Trophoblast cell (in vitro differentiated cells and primary cell): ENCODE measurements around the gene SOCS7.

Source experiments
- DNase-seq, 2 donors: peaks; one replicate each; pipeline ENCODE4 v3.0.0-alpha.2; 2016
- H2AFZ ChIP-seq: 2 replicates; pipeline ENCODE4 v1.6.1; 2013; ENCODE audit warnings: low read length, moderate library complexity, mild to moderate bottlenecking; ENCODE audit not compliant: insufficient read depth, poor library complexity
- H2AK5ac ChIP-seq: 2 replicates; pipeline ENCODE4 v1.6.1; 2013; ENCODE audit warnings: mild to moderate bottlenecking, low read length
- H2BK120ac ChIP-seq: 2 replicates; pipeline ENCODE4 v1.6.1; 2013; ENCODE audit warnings: low read length, mild to moderate bottlenecking, moderate library complexity; ENCODE audit not compliant: insufficient read depth, poor library complexity
- H2BK12ac ChIP-seq: 2 replicates; pipeline ENCODE4 v1.6.1; 2013; ENCODE audit warnings: mild to moderate bottlenecking, low read length, moderate library complexity
- H2BK5ac ChIP-seq: 2 replicates; pipeline ENCODE4 v1.6.1; 2013; ENCODE audit warnings: low read length, low read depth, moderate library complexity, mild to moderate bottlenecking; ENCODE audit not compliant: poor library complexity
- H3K14ac ChIP-seq: 2 replicates; pipeline ENCODE4 v1.6.1; 2013; ENCODE audit warnings: mild to moderate bottlenecking, low read length
- H3K18ac ChIP-seq: 2 replicates; pipeline ENCODE4 v1.6.1; 2013; ENCODE audit warnings: mild to moderate bottlenecking, low read length
- H3K23ac ChIP-seq: 2 replicates; pipeline ENCODE4 v1.6.1; 2013; ENCODE audit warnings: low read length
- H3K27ac ChIP-seq: 2 replicates; pipeline ENCODE4 v1.5.1; 2013; ENCODE audit warnings: low read depth, mild to moderate bottlenecking, inconsistent platforms, low read length, moderate library complexity
- H3K27me3 ChIP-seq: 2 replicates; pipeline ENCODE4 v1.6.1; 2013; ENCODE audit warnings: inconsistent platforms, mild to moderate bottlenecking, low read length, moderate library complexity; ENCODE audit not compliant: insufficient read depth
- H3K36me3 ChIP-seq, 2 experiments: 1 replicate in 1 of 2; 2 replicates in 1 of 2; pipeline ENCODE4 v1.6.1; 2013; ENCODE audit warnings: low read length in 2 of 2, mild to moderate bottlenecking in 2 of 2, moderate library complexity in 1 of 2; ENCODE audit not compliant: insufficient read depth in 2 of 2, control insufficient read depth in 1 of 2
- H3K4ac ChIP-seq: 2 replicates; pipeline ENCODE4 v1.6.1; 2013; ENCODE audit warnings: low read depth, mild to moderate bottlenecking, low read length, moderate library complexity
- H3K4me1 ChIP-seq, 2 experiments: 1 replicate in 1 of 2; 2 replicates in 1 of 2; pipeline ENCODE4 v1.6.1; 2013; ENCODE audit warnings: low read length in 2 of 2, mild to moderate bottlenecking in 2 of 2, moderate library complexity in 1 of 2; ENCODE audit not compliant: insufficient read depth in 2 of 2, control insufficient read depth in 1 of 2
- H3K4me2 ChIP-seq: 2 replicates; pipeline ENCODE4 v1.6.1; 2013; ENCODE audit warnings: inconsistent platforms, mild to moderate bottlenecking, low read length, moderate library complexity
- H3K4me3 ChIP-seq: 2 replicates; pipeline ENCODE4 v1.5.1; 2013; ENCODE audit warnings: mild to moderate bottlenecking, low read depth, low read length, inconsistent platforms
- H3K79me1 ChIP-seq: one replicate; pipeline ENCODE4 v1.6.1; 2013; ENCODE audit warnings: low read length
- H3K79me2 ChIP-seq: 2 replicates; pipeline ENCODE4 v1.6.1; 2013; ENCODE audit warnings: low read length, mild to moderate bottlenecking; ENCODE audit not compliant: control insufficient read depth, insufficient read depth, poor library complexity
- H3K9ac ChIP-seq: 2 replicates; pipeline ENCODE4 v1.6.1; 2013; ENCODE audit warnings: mild to moderate bottlenecking, low read length
- H3K9me3 ChIP-seq: 2 replicates; pipeline ENCODE4 v1.6.1; 2013; ENCODE audit warnings: low read depth, mild to moderate bottlenecking, control low read depth, inconsistent platforms, low read length; ENCODE audit not compliant: insufficient read depth
- H4K12ac ChIP-seq: 2 replicates; pipeline ENCODE4 v1.6.1; 2013; ENCODE audit warnings: low read depth, mild to moderate bottlenecking, low read length, moderate library complexity
- H4K8ac ChIP-seq: 2 replicates; pipeline ENCODE4 v1.6.1; 2013; ENCODE audit warnings: low read depth, mild to moderate bottlenecking, low read length, moderate library complexity
- H4K91ac ChIP-seq: one replicate; pipeline ENCODE4 v1.6.1; 2013; ENCODE audit warnings: low read depth, mild to moderate bottlenecking, low read length, moderate library complexity
- WGBS: extraction: QIAGEN DNeasy Blood & Tissue Kit; methylation state at CpG from one replicate; pipeline ENCODE4 v1.1.7; 2013; ENCODE audit warnings: missing lambda C conversion rate; ENCODE audit not compliant: insufficient read length, insufficient coverage; ENCODE audit errors: extremely low coverage; 5-methylcytosine and 5-hydroxymethylcytosine counted together

Gene SOCS7

GRCh38 chr17:38379448-38379847, 27.8 kb downstream of the SOCS7 start:
- WGBS = no CpG with 5 or more reads among the region's 1 CpG

GRCh38 chr17:38395090-38395489, 43.4 kb downstream of the SOCS7 start:
- Histone ChIP-seq H3K79me2 (no peaks in the 10 kb centered on the region), H3K4me1 (peaks cover 0 to 3% of the 10 kb centered on the region in 2 experiments), H3K14ac (no peak overlapping the region), H3K9me3 (no peaks in the 10 kb centered on the region), H2BK12ac (no peak overlapping the region), H3K27ac (no peak overlapping the region), H3K18ac (no peak overlapping the region), H4K91ac (no peak overlapping the region), H3K79me1 (no peaks in the 10 kb centered on the region), H2BK120ac (no peak overlapping the region), H3K4me2 (no peak overlapping the region), H2AFZ (no peak overlapping the region), H3K9ac (no peak overlapping the region), H2AK5ac (no peak overlapping the region), H3K4ac (no peak overlapping the region), H4K12ac (no peak overlapping the region), H3K4me3 (no peak overlapping the region), H4K8ac (no peak overlapping the region), H3K27me3 (no peaks in the 10 kb centered on the region), H3K23ac (no peak overlapping the region), H3K36me3 (peaks cover 11 to 13% of the 10 kb centered on the region in 2 experiments), H2BK5ac (no peak overlapping the region)
- WGBS = no CpG with 5 or more reads among the region's 4 CpGs
- no peak for DNase-seq

More at GRCh38 chr17:38379448-38379847, 27.8 kb downstream of the SOCS7 start:
- Histone ChIP-seq H2AK5ac (no peak overlapping the region), H2BK5ac (no peak overlapping the region), H3K27me3 (no peaks in the 10 kb centered on the region), H4K8ac (no peak overlapping the region), H2BK120ac (no peak overlapping the region), H3K27ac (no peak overlapping the region), H3K23ac (no peak overlapping the region), H2AFZ (no peak overlapping the region), H3K4ac (no peak overlapping the region), H3K9ac (no peak overlapping the region), H3K9me3 (no peaks in the 10 kb centered on the region), H3K4me1 (no peaks in the 10 kb centered on the region), H4K91ac (no peak overlapping the region), H2BK12ac (no peak overlapping the region), H3K14ac (no peak overlapping the region), H3K4me3 (no peak overlapping the region), H3K4me2 (no peak overlapping the region), H3K36me3 (peaks cover 1 to 19% of the 10 kb centered on the region in 2 experiments), H3K79me2 (no peaks in the 10 kb centered on the region), H3K18ac (no peak overlapping the region), H3K79me1 (no peaks in the 10 kb centered on the region), H4K12ac (no peak overlapping the region)
- peak; percentile 37 to 45 for DNase-seq

- no peak overlapping the region for H2BK12ac ChIP-seq
- H2BK120ac ChIP-seq = no peak overlapping the region
- no peak overlapping the region for H3K4me3 ChIP-seq
- H2AFZ ChIP-seq = no peak overlapping the region
- no peak overlapping the region for H3K4me2 ChIP-seq
- H3K4me1 ChIP-seq = peaks cover 0 to 3% of the 10 kb centered on the region in 2 experiments
- H4K8ac ChIP-seq = no peak overlapping the region
- no peak overlapping the region for H3K14ac ChIP-seq
- no peak overlapping the region for H3K4ac ChIP-seq
- no peak overlapping the region for H2AK5ac ChIP-seq
- DNase-seq = no peak
- H3K79me2 ChIP-seq = no peaks in the 10 kb centered on the region
- no peak overlapping the region for H4K91ac ChIP-seq
- no peak overlapping the region for H3K27ac ChIP-seq
- H4K12ac ChIP-seq = no peak overlapping the region
- H2BK5ac ChIP-seq = no peak overlapping the region
- peaks cover 23 to 31% of the 10 kb centered on the region in 2 experiments for H3K36me3 ChIP-seq
- H3K79me1 ChIP-seq = no peaks in the 10 kb centered on the region
- WGBS = no CpG with 5 or more reads among the region's 2 CpGs
- H3K18ac ChIP-seq = no peak overlapping the region
- H3K9me3 ChIP-seq = no peaks in the 10 kb centered on the region
- H3K9ac ChIP-seq = no peak overlapping the region
- no peaks in the 10 kb centered on the region for H3K27me3 ChIP-seq
- H3K23ac ChIP-seq = no peak overlapping the region
Observed at GRCh38 chr17:38397227-38397626, 45.6 kb downstream of the SOCS7 start.

- Histone ChIP-seq H2BK12ac (no peak overlapping the region), H3K27me3 (no peaks in the 10 kb centered on the region), H2AK5ac (no peak overlapping the region), H3K27ac (no peak overlapping the region), H3K79me2 (no peaks in the 10 kb centered on the region), H2BK120ac (no peak overlapping the region), H4K12ac (no peak overlapping the region), H3K79me1 (no peaks in the 10 kb centered on the region), H3K23ac (no peak overlapping the region), H3K4me1 (peaks cover 0 to 3% of the 10 kb centered on the region in 2 experiments), H3K4ac (no peak overlapping the region), H3K18ac (no peak overlapping the region), H3K9me3 (no peaks in the 10 kb centered on the region), H4K91ac (no peak overlapping the region), H3K4me2 (no peak overlapping the region), H3K36me3 (peaks cover 23 to 38% of the 10 kb centered on the region in 2 experiments), H2BK5ac (no peak overlapping the region), H3K14ac (no peak overlapping the region), H2AFZ (no peak overlapping the region), H3K4me3 (no peak overlapping the region), H4K8ac (no peak overlapping the region), H3K9ac (no peak overlapping the region)
- no CpG with 5 or more reads among the region's 6 CpGs for WGBS
- no peak for DNase-seq
Observed at GRCh38 chr17:38400286-38400685, 48.6 kb downstream of the SOCS7 start.
